HepG2 (cell line): ENCODE results near the gene TRIP4. TPM values are rescaled to one million over a fixed set of nuclear protein-coding genes. Genes with fewer than 3 reads are reported as not detected.

Experiments
- ATAC-seq: fragments of 200-7000 bp; cut with Tn5 transposase; 3 replicates; pipeline ENCODE4 v1.9.1; 2020; ENCODE audit warnings: mild to moderate bottlenecking, moderate library complexity
- BruUV-seq: library from RNA; stranded (reverse); fragments of 400-500 nt; replicated peaks from 2 replicates; lab custom pipeline; 2021; lab: Mats Ljungman, UMichigan
- CTCF ChIA-PET: fragments of 300-600 bp; formaldehyde crosslinking; extraction: SDS; loops from one replicate; lab custom pipeline; 2021; ENCODE audit warnings: low total read pairs, inconsistent platforms, low intra/inter-chr PET ratio; lab: Yijun Ruan, JAX
- POLR2A ChIA-PET: fragments of 350-600 bp; sonication (Branson Sonifier 250); formaldehyde crosslinking; loops from one replicate; lab custom pipeline; 2020; ENCODE audit warnings: antibody characterized with exemption, inconsistent platforms; lab: Yijun Ruan, JAX
- DNase-seq: peaks from one replicate; pipeline ENCODE4 v3.0.0-alpha.2; 2015; ENCODE audit warnings: low spot score
- FAIRE-seq: peaks from 3 replicates; lab custom pipeline; 2011; peaks lifted over from hg19 to GRCh38; lab: Jason Lieb, UNC
- H2AFZ ChIP-seq: one replicate; pipeline ENCODE4 v1.6.1; 2011; ENCODE audit warnings: low read length, inconsistent platforms
- H3K27ac ChIP-seq: fragments of 300-600 bp; 3 replicates; pipeline ENCODE4 v1.8.0; 2011; ENCODE audit warnings: mixed run types, mild to moderate bottlenecking, mixed read lengths, low read length, inconsistent platforms; ENCODE audit not compliant: insufficient read depth; ENCODE audit errors: extremely low read length
- H3K27me3 ChIP-seq, 2 experiments: fragments of 200-600 bp in 1 of 2; 2 replicates in 1 of 2; 3 replicates in 1 of 2; pipeline versions ENCODE4 v1.6.0 to v1.8.0; 2011; ENCODE audit warnings: low read length in 2 of 2, mild to moderate bottlenecking in 2 of 2, moderate library complexity in 2 of 2, inconsistent platforms in 1 of 2; ENCODE audit not compliant: insufficient read depth in 2 of 2, control insufficient read depth in 1 of 2
- H3K36me3 ChIP-seq, 2 experiments: fragments of 200-600 bp in 1 of 2; replicated peaks in 1 of 2; 2 replicates in 1 of 2; 3 replicates in 1 of 2; pipeline versions ENCODE4 v1.5.1 to v1.8.0; 2011; ENCODE audit warnings: low read length in 2 of 2, inconsistent platforms in 1 of 2; ENCODE audit not compliant: insufficient read depth in 2 of 2, control insufficient read depth in 1 of 2
- H3K4me1 ChIP-seq: 2 replicates; pipeline ENCODE4 v1.5.1; 2012; ENCODE audit warnings: low read length, inconsistent platforms; ENCODE audit not compliant: insufficient read depth
- H3K4me2 ChIP-seq: 2 replicates; pipeline ENCODE4 v1.6.0; 2011; ENCODE audit warnings: low read depth, low read length, inconsistent platforms
- H3K4me3 ChIP-seq, 3 experiments: fragments of 200-600 bp in 1 of 3; sonication (generic), shearing (Covaris generic) in 1 of 3; replicated peaks in 1 of 3; 2 replicates each; pipeline ENCODE4 v1.5.1; 2011 to 2016; ENCODE audit warnings: low read length in 3 of 3, inconsistent platforms in 2 of 3, low read depth in 2 of 3, mild to moderate bottlenecking in 2 of 3, control low read depth in 1 of 3, mixed read lengths in 1 of 3; ENCODE audit not compliant: insufficient read depth in 1 of 3
- H3K79me2 ChIP-seq: one replicate; pipeline ENCODE4 v1.6.1; 2011; ENCODE audit warnings: low read length, inconsistent platforms; ENCODE audit not compliant: insufficient read depth
- H3K9ac ChIP-seq: 2 replicates; pipeline ENCODE4 v1.6.0; 2011; ENCODE audit warnings: mild to moderate bottlenecking, low read depth, low read length, inconsistent platforms; ENCODE audit not compliant: insufficient read depth
- H3K9me3 ChIP-seq: 2 replicates; pipeline ENCODE4 v1.5.1; 2012; ENCODE audit warnings: mild to moderate bottlenecking, low read length
- H4K20me1 ChIP-seq: 2 replicates; pipeline ENCODE4 v1.6.0; 2011; ENCODE audit warnings: inconsistent platforms, mild to moderate bottlenecking, low read length, moderate library complexity; ENCODE audit not compliant: insufficient read depth
- FIP1L1 ChIP-seq: fragments of 200-400 bp; formaldehyde crosslinking; IDR thresholded peaks from 2 replicates; pipeline ENCODE4 v1.6.1; 2018; ENCODE audit warnings: low read depth, mild to moderate bottlenecking, low read length, moderate library complexity, borderline replicate concordance; ENCODE audit not compliant: insufficient read depth
- JARID2 ChIP-seq: sonication (generic); formaldehyde crosslinking; IDR thresholded peaks from 2 replicates; pipeline ENCODE4 v1.8.1; 2023; ENCODE audit warnings: missing genetic modification reagents, inconsistent platforms; ENCODE audit not compliant: insufficient replicate concordance
- MBNL3 ChIP-seq: fragments of 250-450 bp; sonication (Bioruptor Pico); conservative IDR thresholded peaks from 2 replicates; pipeline ENCODE4 v1.8.0; 2022; ENCODE audit warnings: mild to moderate bottlenecking, inconsistent platforms
- MZF1 ChIP-seq: sonication (generic); formaldehyde crosslinking; IDR thresholded peaks from 2 replicates; pipeline ENCODE4 v1.8.1; 2023; ENCODE audit warnings: mild to moderate bottlenecking, missing genetic modification reagents, borderline replicate concordance
- RXRB ChIP-seq: IDR thresholded peaks from 2 replicates; pipeline ENCODE4 v1.6.1; 2016; ENCODE audit warnings: borderline replicate concordance, missing genetic modification reagents, missing compliant biosample characterization
- XRCC5 ChIP-seq: fragments of 200-400 bp; formaldehyde crosslinking; optimal IDR thresholded peaks from 2 replicates; pipeline ENCODE3; 2017; ENCODE audit warnings: mild to moderate bottlenecking, low read length
- ZNF138 ChIP-seq: sonication (generic); formaldehyde crosslinking; IDR thresholded peaks from 2 replicates; pipeline ENCODE4 v1.5.0; 2020; ENCODE audit warnings: mild to moderate bottlenecking, low read depth, missing genetic modification reagents
- ZNF367 ChIP-seq: sonication (generic); formaldehyde crosslinking; IDR thresholded peaks from 2 replicates; pipeline ENCODE4 v1.4.0; 2020; ENCODE audit warnings: missing genetic modification reagents, borderline replicate concordance
- ZNF674 ChIP-seq: sonication (generic); formaldehyde crosslinking; IDR thresholded peaks from 2 replicates; pipeline ENCODE4 v1.5.0; 2020; ENCODE audit warnings: low read depth, mild to moderate bottlenecking, missing genetic modification reagents
- ZNF7 ChIP-seq: IDR thresholded peaks from 2 replicates; pipeline ENCODE4 v1.6.1; 2016; ENCODE audit warnings: missing biosample characterization, missing genetic modification reagents
- ZNF776 ChIP-seq: sonication (generic); formaldehyde crosslinking; IDR thresholded peaks from 2 replicates; pipeline ENCODE4 v1.4.0; 2020; ENCODE audit warnings: mild to moderate bottlenecking, missing genetic modification reagents
- ZNF878 ChIP-seq: sonication (generic); formaldehyde crosslinking; IDR thresholded peaks from 2 replicates; pipeline ENCODE4 v1.8.1; 2023; ENCODE audit warnings: mild to moderate bottlenecking, missing genetic modification reagents, moderate library complexity
- in situ Hi-C: cut with HindIII; loops from 2 replicates; pipeline ENCODE4 v1.10.0; 2017; ENCODE audit warnings: low pct_unique_long_range_greater_than_20kb; ENCODE audit not compliant: extremely low pct_ligation_motif_present
- intact Hi-C: fragments of 100-400 bp; cut with micrococcal nuclease; formaldehyde crosslinking; loops from one replicate; pipeline ENCODE4 v1.10.0; 2022; ENCODE audit not compliant: unreplicated experiment
- polyA plus RNA-seq, 8 experiments: library from polyadenylated mRNA; depleted of rRNA in 3 of 8; stranded (reverse) in 7 of 8; unstranded in 1 of 8; fragments of >200 nt; fragmentation: Illumina TruSeq in 4 of 8; extraction: Trizol in 4 of 8; gene quantifications; 2 replicates each; pipeline versions ENCODE4 v1.2.1 to v1.2.3, GENCODE V29; 2011 to 2016; ENCODE audit warnings: low read depth in 4 of 8, missing spikeins in 1 of 8, mixed read lengths in 1 of 8; ENCODE audit not compliant: insufficient read depth in 1 of 8
- total RNA-seq, 5 experiments: library from RNA; depleted of rRNA; stranded (reverse); fragments of >200 nt; fragmentation: Illumina TruSeq; extraction: Trizol; gene quantifications; 2 replicates each; pipeline ENCODE4 v1.2.3, GENCODE V29; 2016; ENCODE audit warnings: low read depth in 1 of 5
- TF ChIP-seq, protein P1 (sequence below): sonication (generic); formaldehyde crosslinking; IDR thresholded peaks from 2 replicates; pipeline ENCODE4 v1.4.0; 2020; ENCODE audit warnings: missing genetic modification reagents
- TF ChIP-seq, protein P2 (sequence below): sonication (generic); formaldehyde crosslinking; IDR thresholded peaks from 2 replicates; pipeline ENCODE4 v1.4.0; 2020; ENCODE audit warnings: missing genetic modification reagents, borderline replicate concordance
- TF ChIP-seq, protein P3 (sequence below): sonication (generic); formaldehyde crosslinking; IDR thresholded peaks from 2 replicates; pipeline ENCODE4 v1.5.1; 2020; ENCODE audit warnings: missing genetic modification reagents, mild to moderate bottlenecking, borderline replicate concordance
- TF ChIP-seq, protein P4 (sequence below): IDR thresholded peaks from 2 replicates; pipeline ENCODE4 v1.6.1; 2016; ENCODE audit warnings: mild to moderate bottlenecking, missing biosample characterization, missing genetic modification reagents
- TF ChIP-seq, protein P5 (sequence below): sonication (generic); formaldehyde crosslinking; IDR thresholded peaks from 2 replicates; pipeline ENCODE4 v1.4.0; 2020; ENCODE audit warnings: missing genetic modification reagents, borderline replicate concordance

The TRIP4 gene
- total and polyA plus RNA-seq, 2 of the 13 experiments (the other 11 are each of a cell fraction or from before 2014, with no cell fraction given): 7.1 to 11.8 TPM

DNA sequence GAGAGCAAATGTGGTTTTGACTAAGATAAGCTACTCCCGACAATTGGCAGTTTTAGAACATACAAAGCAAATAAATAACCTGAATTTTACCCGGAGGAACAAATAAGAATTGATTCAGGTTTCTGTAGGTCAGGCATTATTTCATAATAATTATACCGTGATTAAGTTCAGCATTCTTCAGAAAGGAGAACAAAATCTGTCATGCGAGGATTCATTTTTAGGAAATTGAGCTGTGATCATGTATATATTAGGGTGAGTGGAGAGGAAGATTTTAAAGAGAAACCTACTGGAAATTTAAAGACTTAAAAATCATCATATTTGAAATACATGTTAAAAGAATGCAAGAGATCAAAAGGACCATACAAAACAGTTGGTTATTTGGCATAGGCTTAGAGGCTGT, 93.3 kb downstream of the TRIP4 start (continued):
- TF ChIP-seq, protein P1, sequence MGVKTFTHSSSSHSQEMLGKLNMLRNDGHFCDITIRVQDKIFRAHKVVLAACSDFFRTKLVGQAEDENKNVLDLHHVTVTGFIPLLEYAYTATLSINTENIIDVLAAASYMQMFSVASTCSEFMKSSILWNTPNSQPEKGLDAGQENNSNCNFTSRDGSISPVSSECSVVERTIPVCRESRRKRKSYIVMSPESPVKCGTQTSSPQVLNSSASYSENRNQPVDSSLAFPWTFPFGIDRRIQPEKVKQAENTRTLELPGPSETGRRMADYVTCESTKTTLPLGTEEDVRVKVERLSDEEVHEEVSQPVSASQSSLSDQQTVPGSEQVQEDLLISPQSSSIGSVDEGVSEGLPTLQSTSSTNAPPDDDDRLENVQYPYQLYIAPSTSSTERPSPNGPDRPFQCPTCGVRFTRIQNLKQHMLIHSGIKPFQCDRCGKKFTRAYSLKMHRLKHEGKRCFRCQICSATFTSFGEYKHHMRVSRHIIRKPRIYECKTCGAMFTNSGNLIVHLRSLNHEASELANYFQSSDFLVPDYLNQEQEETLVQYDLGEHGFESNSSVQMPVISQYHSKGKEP (CRISPR knock-in tag): no peak
- no peak for TF ChIP-seq RXRB (CRISPR knock-in tag)
- TF ChIP-seq MZF1 (CRISPR knock-in tag): no peak
- no peak for TF ChIP-seq ZNF367 (CRISPR knock-in tag)
- no peak for TF ChIP-seq ZNF878 (CRISPR knock-in tag)
- no peak for TF ChIP-seq MBNL3 (CRISPR knock-in tag)
- TF ChIP-seq, protein P2, sequence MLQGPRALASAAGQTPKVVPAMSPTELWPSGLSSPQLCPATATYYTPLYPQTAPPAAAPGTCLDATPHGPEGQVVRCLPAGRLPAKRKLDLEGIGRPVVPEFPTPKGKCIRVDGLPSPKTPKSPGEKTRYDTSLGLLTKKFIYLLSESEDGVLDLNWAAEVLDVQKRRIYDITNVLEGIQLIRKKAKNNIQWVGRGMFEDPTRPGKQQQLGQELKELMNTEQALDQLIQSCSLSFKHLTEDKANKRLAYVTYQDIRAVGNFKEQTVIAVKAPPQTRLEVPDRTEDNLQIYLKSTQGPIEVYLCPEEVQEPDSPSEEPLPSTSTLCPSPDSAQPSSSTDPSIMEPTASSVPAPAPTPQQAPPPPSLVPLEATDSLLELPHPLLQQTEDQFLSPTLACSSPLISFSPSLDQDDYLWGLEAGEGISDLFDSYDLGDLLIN (CRISPR knock-in tag): no peak
- no peak for TF ChIP-seq ZNF776
- TF ChIP-seq, protein P3, sequence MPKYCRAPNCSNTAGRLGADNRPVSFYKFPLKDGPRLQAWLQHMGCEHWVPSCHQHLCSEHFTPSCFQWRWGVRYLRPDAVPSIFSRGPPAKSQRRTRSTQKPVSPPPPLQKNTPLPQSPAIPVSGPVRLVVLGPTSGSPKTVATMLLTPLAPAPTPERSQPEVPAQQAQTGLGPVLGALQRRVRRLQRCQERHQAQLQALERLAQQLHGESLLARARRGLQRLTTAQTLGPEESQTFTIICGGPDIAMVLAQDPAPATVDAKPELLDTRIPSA (CRISPR knock-in tag): no peak

DNA sequence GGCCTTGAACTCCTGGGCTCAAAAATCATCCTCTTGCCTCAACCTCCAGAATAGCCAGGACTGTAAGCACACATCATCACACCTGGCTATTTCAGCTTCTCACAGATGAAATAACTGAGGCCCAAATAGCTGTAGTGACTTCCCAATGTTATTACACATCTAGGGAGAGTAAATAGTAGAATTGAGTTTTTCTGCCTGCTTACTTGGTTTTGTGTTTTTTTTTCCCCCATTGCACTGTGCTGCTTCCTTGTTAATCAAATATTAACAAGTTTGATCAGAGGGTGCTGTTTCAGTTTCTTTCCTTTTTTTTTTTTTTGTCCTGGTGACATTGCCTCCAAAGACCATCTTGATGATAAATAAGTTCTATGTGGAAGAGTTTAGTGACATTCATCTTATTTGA, 96.1 kb downstream of the TRIP4 start:
- DNase-seq (no peak), ATAC-seq (no peak), FAIRE-seq (no peak)
- Histone ChIP-seq H3K27ac (no peak overlapping the region), H3K4me2 (no peak overlapping the region), H3K4me1 (peaks cover 10% of the 10 kb centered on the region), H3K9me3 (no peaks in the 10 kb centered on the region), H3K9ac (no peak overlapping the region), H4K20me1 (no peaks in the 10 kb centered on the region), H3K27me3 (no peaks in the 10 kb centered on the region), H2AFZ (no peak overlapping the region), H3K79me2 (peaks cover 2% of the 10 kb centered on the region), H3K36me3 (peaks cover 0 to 2% of the 10 kb centered on the region in 2 experiments; a peak in 3 of 5 replicates), H3K4me3 (no peak overlapping the region)
- ChIA-PET POLR2A (no interaction called here), CTCF (interaction anchor here (0.7 kb wide), 1 partner anchor 9 kb away, joined by 3 read pairs; no protein-coding TSS in a partner anchor)
- no TSS peak for BruUV-seq
- in situ Hi-C loops (no loop called here), intact Hi-C loops (no loop called here)
- TF ChIP-seq, protein P4, sequence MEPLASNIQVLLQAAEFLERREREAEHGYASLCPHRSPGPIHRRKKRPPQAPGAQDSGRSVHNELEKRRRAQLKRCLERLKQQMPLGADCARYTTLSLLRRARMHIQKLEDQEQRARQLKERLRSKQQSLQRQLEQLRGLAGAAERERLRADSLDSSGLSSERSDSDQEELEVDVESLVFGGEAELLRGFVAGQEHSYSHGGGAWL (CRISPR knock-in tag): no peak
- TF ChIP-seq, protein P5, sequence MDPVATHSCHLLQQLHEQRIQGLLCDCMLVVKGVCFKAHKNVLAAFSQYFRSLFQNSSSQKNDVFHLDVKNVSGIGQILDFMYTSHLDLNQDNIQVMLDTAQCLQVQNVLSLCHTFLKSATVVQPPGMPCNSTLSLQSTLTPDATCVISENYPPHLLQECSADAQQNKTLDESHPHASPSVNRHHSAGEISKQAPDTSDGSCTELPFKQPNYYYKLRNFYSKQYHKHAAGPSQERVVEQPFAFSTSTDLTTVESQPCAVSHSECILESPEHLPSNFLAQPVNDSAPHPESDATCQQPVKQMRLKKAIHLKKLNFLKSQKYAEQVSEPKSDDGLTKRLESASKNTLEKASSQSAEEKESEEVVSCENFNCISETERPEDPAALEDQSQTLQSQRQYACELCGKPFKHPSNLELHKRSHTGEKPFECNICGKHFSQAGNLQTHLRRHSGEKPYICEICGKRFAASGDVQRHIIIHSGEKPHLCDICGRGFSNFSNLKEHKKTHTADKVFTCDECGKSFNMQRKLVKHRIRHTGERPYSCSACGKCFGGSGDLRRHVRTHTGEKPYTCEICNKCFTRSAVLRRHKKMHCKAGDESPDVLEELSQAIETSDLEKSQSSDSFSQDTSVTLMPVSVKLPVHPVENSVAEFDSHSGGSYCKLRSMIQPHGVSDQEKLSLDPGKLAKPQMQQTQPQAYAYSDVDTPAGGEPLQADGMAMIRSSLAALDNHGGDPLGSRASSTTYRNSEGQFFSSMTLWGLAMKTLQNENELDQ (CRISPR knock-in tag): no peak
- no peak for TF ChIP-seq ZNF674
- no peak for TF ChIP-seq XRCC5
- TF ChIP-seq ZNF7 (CRISPR knock-in tag): no peak
- TF ChIP-seq ZNF138 (CRISPR knock-in tag): no peak
- TF ChIP-seq FIP1L1: no peak
- no peak for TF ChIP-seq JARID2 (CRISPR knock-in tag)
